Naive thymus-derived CD8-positive, alpha-beta T cell (primary cell): ENCODE results near the gene TMEM37. TPM values are rescaled to one million over a fixed set of nuclear protein-coding genes. Genes with fewer than 3 reads are reported as not detected.
A peak's percentile ranks its signal among the peaks of the same experiment; 100 is the strongest.

Experiments
- ATAC-seq, 2 donors: fragments of 150-1000 bp; cut with Tn5 transposase in 1 of 2; sonication (Bioruptor Pico), chemical (Tn5 transposase) in 1 of 2; 1 replicate in 1 of 2; 2 replicates in 1 of 2; pipeline ENCODE4 v1.10.0; 2021; ENCODE audit warnings: mild to moderate bottlenecking in 2 of 2, moderate library complexity in 2 of 2
- POLR2A ChIA-PET: fragments of 350-600 bp; sonication (Branson Sonifier 250); formaldehyde crosslinking; loops from one replicate; lab custom pipeline; 2021; ENCODE audit warnings: antibody characterized with exemption; lab: Charles Lee
- DNase-seq, 10 donors: peaks; one replicate each; pipeline versions ENCODE4 v3.0.0 to v3.0.0-alpha.2; 2020 to 2022
- H3K27ac Mint-ChIP-seq, 10 donors: one replicate each; pipeline ENCODE4 v1.8.0; 2020 to 2022; ENCODE audit warnings: mild to moderate bottlenecking in 10 of 10, mixed read lengths in 10 of 10, moderate library complexity in 4 of 10, inconsistent platforms in 1 of 10
- H3K27me3 Mint-ChIP-seq, 5 donors: one replicate each; pipeline ENCODE4 v1.8.0; 2021 to 2022; ENCODE audit warnings: mixed read lengths in 5 of 5
- H3K36me3 Mint-ChIP-seq, 3 donors: one replicate each; pipeline ENCODE4 v1.8.0; 2020 to 2022; ENCODE audit warnings: mixed read lengths in 3 of 3, mild to moderate bottlenecking in 2 of 3, inconsistent platforms in 1 of 3
- H3K4me1 Mint-ChIP-seq, 4 donors: one replicate each; pipeline ENCODE4 v1.8.0; 2021 to 2022; ENCODE audit warnings: mixed read lengths in 4 of 4
- H3K4me3 Mint-ChIP-seq, 10 donors: one replicate each; pipeline ENCODE4 v1.8.0; 2020 to 2022; ENCODE audit warnings: mild to moderate bottlenecking in 10 of 10, mixed read lengths in 10 of 10, moderate library complexity in 6 of 10, inconsistent platforms in 1 of 10
- H3K9me3 Mint-ChIP-seq, 9 donors: one replicate each; pipeline ENCODE4 v1.8.0; 2020 to 2022; ENCODE audit warnings: mixed read lengths in 9 of 9, mild to moderate bottlenecking in 3 of 9, inconsistent platforms in 1 of 9, moderate library complexity in 1 of 9
- polyA plus RNA-seq, 3 donors: library from polyadenylated mRNA; unstranded; fragments of 300-500 nt; fragmentation: Illumina TruSeq; gene quantifications; one replicate each; pipeline ENCODE4 v1.2.3, GENCODE V29; 2021
- total RNA-seq, 8 experiments: library from RNA in 2 of 8; stranded (reverse) in 2 of 8; gene quantifications; one replicate each; pipeline ENCODE4 v1.2.3 and lab custom pipeline; 2021 to 2026

TMEM37 gene
- total and polyA plus RNA-seq, 5 experiments from 2014 or later = 0.36 TPM; not detected in 4

- ATAC-seq = no peak
- H3K27ac Mint-ChIP-seq = no peak overlapping the region
- no peaks in the 10 kb centered on the region for H3K36me3 Mint-ChIP-seq
- H3K9me3 Mint-ChIP-seq = no peaks in the 10 kb centered on the region
- POLR2A ChIA-PET = no interaction called here
- H3K4me3 Mint-ChIP-seq = no peak overlapping the region
- DNase-seq = no peak
- peaks cover 2 to 25% (median 8%) of the 10 kb centered on the region in 5 donors for H3K27me3 Mint-ChIP-seq
- H3K4me1 Mint-ChIP-seq = peaks cover 1 to 6% (median 3%) of the 10 kb centered on the region in 4 donors
Measured at GRCh38 chr2:119480718-119481142, 49.1 kb downstream of the TMEM37 start.

GRCh38 chr2:119481501-119482455 lies 50.1 kb downstream of the TMEM37 start:
- Mint-ChIP-seq H3K9me3 (no peaks in the 10 kb centered on the region), H3K4me1 (no peaks in the 10 kb centered on the region), H3K27ac (no peak overlapping the region), H3K36me3 (no peaks in the 10 kb centered on the region), H3K27me3 (peaks cover 0 to 16% (median 6%) of the 10 kb centered on the region in 5 donors), H3K4me3 (no peak overlapping the region)
- ATAC-seq (no peak), DNase-seq (peak in 1 of 10 donors; percentile 41)
- POLR2A ChIA-PET = no interaction called here

- H3K4me1 Mint-ChIP-seq = no peaks in the 10 kb centered on the region
- H3K36me3 Mint-ChIP-seq = no peaks in the 10 kb centered on the region
- H3K27me3 Mint-ChIP-seq = peaks cover 0 to 16% (median 8%) of the 10 kb centered on the region in 5 donors
- no peak overlapping the region for H3K27ac Mint-ChIP-seq
- no peak for ATAC-seq
- no peak overlapping the region for H3K4me3 Mint-ChIP-seq
- POLR2A ChIA-PET = no interaction called here
- DNase-seq = peak in 1 of 10 donors; percentile 44
- no peaks in the 10 kb centered on the region for H3K9me3 Mint-ChIP-seq
Measured at GRCh38 chr2:119482481-119483394, 51.1 kb downstream of the TMEM37 start.

- H3K4me3 Mint-ChIP-seq = no peak overlapping the region
- no peaks in the 10 kb centered on the region for H3K9me3 Mint-ChIP-seq
- H3K27me3 Mint-ChIP-seq = peaks cover 0 to 16% (median 8%) of the 10 kb centered on the region in 5 donors
- no peaks in the 10 kb centered on the region for H3K4me1 Mint-ChIP-seq
- ATAC-seq (no peak), DNase-seq (no peak)
- H3K36me3 Mint-ChIP-seq = no peaks in the 10 kb centered on the region
- H3K27ac Mint-ChIP-seq = no peak overlapping the region
- POLR2A ChIA-PET = no interaction called here
Measured at GRCh38 chr2:119483395-119483753, 51.7 kb downstream of the TMEM37 start.

- POLR2A ChIA-PET = no interaction called here
- Mint-ChIP-seq H3K27ac (no peak overlapping the region), H3K4me1 (no peaks in the 10 kb centered on the region), H3K4me3 (no peak overlapping the region), H3K27me3 (peaks cover 0 to 16% (median 5%) of the 10 kb centered on the region in 5 donors), H3K36me3 (no peaks in the 10 kb centered on the region), H3K9me3 (no peaks in the 10 kb centered on the region)
- DNase-seq (peak in 1 of 10 donors; percentile 58), ATAC-seq (no peak)
Measured at GRCh38 chr2:119483896-119484718, 52.5 kb downstream of the TMEM37 start.

GRCh38 chr2:119484834-119485233 lies 53.2 kb downstream of the TMEM37 start:
- DNase-seq (no peak), ATAC-seq (no peak)
- Mint-ChIP-seq H3K9me3 (no peaks in the 10 kb centered on the region), H3K4me1 (no peaks in the 10 kb centered on the region), H3K36me3 (no peaks in the 10 kb centered on the region), H3K4me3 (no peak overlapping the region), H3K27me3 (peaks cover 0 to 16% (median 9%) of the 10 kb centered on the region in 5 donors), H3K27ac (no peak overlapping the region)
- POLR2A ChIA-PET = no interaction called here

GRCh38 chr2:119485336-119486110 lies 53.9 kb downstream of the TMEM37 start:
- Mint-ChIP-seq H3K4me1 (no peaks in the 10 kb centered on the region), H3K27me3 (peaks cover 0 to 20% (median 9%) of the 10 kb centered on the region in 5 donors), H3K36me3 (no peaks in the 10 kb centered on the region), H3K9me3 (no peaks in the 10 kb centered on the region), H3K4me3 (no peak overlapping the region), H3K27ac (peak overlapping the region in 2 of 10 donors; percentile 28 to 31)
- POLR2A ChIA-PET = no interaction called here
- DNase-seq (peak in 1 of 10 donors; percentile 53), ATAC-seq (no peak)

- H3K4me3 Mint-ChIP-seq = no peak overlapping the region
- peaks cover 0 to 25% (median 9%) of the 10 kb centered on the region in 5 donors for H3K27me3 Mint-ChIP-seq
- POLR2A ChIA-PET = interaction anchor here (0.6 kb wide), 1 partner anchor 123 kb away, joined by 3 read pairs; no protein-coding TSS in a partner anchor
- no peak overlapping the region for H3K27ac Mint-ChIP-seq
- ATAC-seq (no peak), DNase-seq (no peak)
- H3K36me3 Mint-ChIP-seq = no peaks in the 10 kb centered on the region
- H3K9me3 Mint-ChIP-seq = no peaks in the 10 kb centered on the region
- no peaks in the 10 kb centered on the region for H3K4me1 Mint-ChIP-seq
Measured at GRCh38 chr2:119486196-119486827, 54.7 kb downstream of the TMEM37 start.

- peak in 1 of 10 donors; percentile 10 for DNase-seq
- Mint-ChIP-seq H3K36me3 (no peaks in the 10 kb centered on the region), H3K27ac (no peak overlapping the region), H3K9me3 (no peaks in the 10 kb centered on the region), H3K4me3 (no peak overlapping the region), H3K4me1 (no peaks in the 10 kb centered on the region), H3K27me3 (peaks cover 0 to 25% (median 9%) of the 10 kb centered on the region in 5 donors)
- ATAC-seq = no peak
- POLR2A ChIA-PET = no interaction called here
Measured at GRCh38 chr2:119486886-119487285, 55.2 kb downstream of the TMEM37 start.

GRCh38 chr2:119487434-119488244 lies 56.0 kb downstream of the TMEM37 start:
- Mint-ChIP-seq H3K27ac (no peak overlapping the region), H3K4me1 (no peaks in the 10 kb centered on the region), H3K4me3 (no peak overlapping the region), H3K36me3 (no peaks in the 10 kb centered on the region), H3K9me3 (no peaks in the 10 kb centered on the region), H3K27me3 (peaks cover 0 to 25% (median 9%) of the 10 kb centered on the region in 5 donors)
- POLR2A ChIA-PET = no interaction called here
- DNase-seq (no peak), ATAC-seq (no peak)
